Effector memory CD8-positive, alpha-beta T cell (primary cell): ENCODE results near the gene APP.

ENCODE experiments used
- ATAC-seq: fragments of 150-1000 bp; cut with Tn5 transposase; replicated peaks from 2 replicates; pipeline ENCODE4 v1.10.0; 2021; ENCODE audit warnings: mild to moderate bottlenecking, moderate library complexity
- DNase-seq, 3 experiments: peaks; one replicate each; pipeline ENCODE4 v3.0.0; 2021
- H3K27ac Mint-ChIP-seq, 2 donors: one replicate each; pipeline ENCODE4 v1.8.0; 2022; ENCODE audit warnings: mild to moderate bottlenecking in 2 of 2, mixed read lengths in 2 of 2, moderate library complexity in 2 of 2
- H3K27me3 Mint-ChIP-seq, 2 donors: one replicate each; pipeline ENCODE4 v1.8.0; 2022; ENCODE audit warnings: mixed read lengths in 2 of 2
- H3K36me3 Mint-ChIP-seq: one replicate; pipeline ENCODE4 v1.8.0; 2022; ENCODE audit warnings: mild to moderate bottlenecking, moderate library complexity, mixed read lengths; ENCODE audit not compliant: insufficient read depth
- H3K4me1 Mint-ChIP-seq, 2 donors: one replicate each; pipeline ENCODE4 v1.8.0; 2022; ENCODE audit warnings: low read depth in 2 of 2, mixed read lengths in 2 of 2
- H3K4me3 Mint-ChIP-seq, 2 donors: one replicate each; pipeline ENCODE4 v1.8.0; 2022; ENCODE audit warnings: mild to moderate bottlenecking in 2 of 2, mixed read lengths in 2 of 2, moderate library complexity in 2 of 2
- H3K9me3 Mint-ChIP-seq, 2 donors: one replicate each; pipeline ENCODE4 v1.8.0; 2022; ENCODE audit warnings: mixed read lengths in 2 of 2

Gene APP

GRCh38 chr21:25967181-25967900 lies 203.2 kb downstream of the APP start:
- Mint-ChIP-seq H3K27ac (no peak overlapping the region), H3K4me3 (no peak overlapping the region), H3K27me3 (no peaks in the 10 kb centered on the region), H3K4me1 (no peaks in the 10 kb centered on the region), H3K9me3 (no peaks in the 10 kb centered on the region), H3K36me3 (no peaks in the 10 kb centered on the region)
- DNase-seq = no peak
- ATAC-seq = peak; percentile 44

- H3K9me3 Mint-ChIP-seq = no peaks in the 10 kb centered on the region
- H3K27ac Mint-ChIP-seq = no peak overlapping the region
- no peak for DNase-seq
- H3K36me3 Mint-ChIP-seq = no peaks in the 10 kb centered on the region
- ATAC-seq = no peak
- H3K27me3 Mint-ChIP-seq = no peaks in the 10 kb centered on the region
- no peak overlapping the region for H3K4me3 Mint-ChIP-seq
- no peaks in the 10 kb centered on the region for H3K4me1 Mint-ChIP-seq
These were observed 204.4 kb downstream of the APP start for GRCh38 chr21:25965951-25966707.

DNA sequence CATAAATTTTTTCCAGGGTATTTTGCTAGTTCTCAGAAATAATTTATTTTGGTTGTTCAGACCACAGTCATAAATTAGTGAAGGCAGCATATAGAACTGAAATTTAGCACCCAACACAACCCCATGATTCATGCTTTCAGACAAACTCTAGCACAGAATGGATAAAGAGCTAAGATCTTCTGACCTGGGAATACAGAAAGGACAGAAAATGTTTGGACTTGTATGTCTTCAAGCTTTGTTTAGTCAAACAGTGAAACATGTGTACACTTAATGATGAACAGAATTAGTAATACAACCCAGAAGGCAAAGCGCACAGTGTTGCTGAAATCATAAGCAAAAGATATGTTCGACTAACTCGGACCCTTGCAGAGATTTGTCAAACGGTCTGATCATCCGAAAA lies 205.6 kb downstream of the APP start:
- Mint-ChIP-seq H3K9me3 (no peaks in the 10 kb centered on the region), H3K36me3 (no peaks in the 10 kb centered on the region), H3K27me3 (no peaks in the 10 kb centered on the region), H3K4me3 (no peak overlapping the region), H3K27ac (no peak overlapping the region), H3K4me1 (no peaks in the 10 kb centered on the region)
- DNase-seq (no peak), ATAC-seq (no peak)

DNA sequence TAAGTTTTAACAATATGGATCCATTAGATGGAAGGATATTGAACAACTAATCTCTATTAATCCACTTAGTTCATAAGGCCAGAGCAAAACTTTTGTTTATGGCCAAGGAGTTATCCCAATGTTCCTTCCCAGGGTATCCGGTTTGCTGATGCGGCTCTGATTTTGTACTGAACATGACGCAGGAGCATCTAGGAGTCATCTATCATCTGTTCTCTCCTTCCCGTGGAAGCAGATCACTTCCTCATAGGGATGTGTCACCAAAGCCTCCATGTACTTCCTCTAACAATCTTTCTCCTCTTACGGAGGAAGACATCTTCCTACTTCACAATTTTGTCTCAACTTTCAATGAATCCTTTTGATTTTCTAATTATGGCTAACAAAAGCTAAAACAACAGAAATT lies 206.6 kb downstream of the APP start:
- Mint-ChIP-seq H3K9me3 (no peaks in the 10 kb centered on the region), H3K4me1 (no peaks in the 10 kb centered on the region), H3K36me3 (no peaks in the 10 kb centered on the region), H3K27me3 (no peaks in the 10 kb centered on the region), H3K27ac (no peak overlapping the region), H3K4me3 (no peak overlapping the region)
- DNase-seq (no peak), ATAC-seq (no peak)

DNA sequence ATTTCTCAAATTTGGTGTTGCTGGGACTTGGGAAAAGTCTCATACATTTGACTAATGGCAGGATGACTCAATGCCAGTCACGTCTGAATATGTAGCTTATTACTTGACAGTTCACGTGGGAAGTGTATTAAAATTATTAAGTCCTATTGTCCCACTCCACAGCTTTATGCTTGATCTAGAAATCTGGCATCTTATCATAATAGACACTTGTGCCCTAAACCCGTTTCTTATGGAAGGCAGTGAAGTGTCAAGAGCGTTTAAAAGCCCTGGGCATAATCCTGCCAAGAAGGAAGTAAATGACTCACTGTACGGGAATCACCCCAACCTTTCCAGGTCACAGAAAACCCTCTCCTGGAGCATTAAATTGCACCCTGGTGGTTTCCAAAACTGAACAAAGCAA lies 207.4 kb downstream of the APP start:
- no peak for ATAC-seq
- Mint-ChIP-seq H3K27ac (no peak overlapping the region), H3K4me3 (no peak overlapping the region), H3K36me3 (no peaks in the 10 kb centered on the region), H3K4me1 (no peaks in the 10 kb centered on the region), H3K27me3 (no peaks in the 10 kb centered on the region), H3K9me3 (no peaks in the 10 kb centered on the region)
- no peak for DNase-seq

GRCh38 chr21:25961042-25961441 lies 209.5 kb downstream of the APP start:
- H3K27ac Mint-ChIP-seq = no peak overlapping the region
- no peak for ATAC-seq
- H3K4me3 Mint-ChIP-seq = no peak overlapping the region

GRCh38 chr21:25960402-25960801 lies 210.2 kb downstream of the APP start:
- Mint-ChIP-seq H3K27me3 (no peaks in the 10 kb centered on the region), H3K36me3 (no peaks in the 10 kb centered on the region), H3K4me1 (no peaks in the 10 kb centered on the region), H3K4me3 (no peak overlapping the region), H3K9me3 (no peaks in the 10 kb centered on the region), H3K27ac (no peak overlapping the region)
- ATAC-seq (no peak), DNase-seq (no peak)

More at GRCh38 chr21:25961042-25961441, 209.5 kb downstream of the APP start:
- no peak for DNase-seq
- H3K4me1 Mint-ChIP-seq = no peaks in the 10 kb centered on the region
- H3K9me3 Mint-ChIP-seq = no peaks in the 10 kb centered on the region
- H3K27me3 Mint-ChIP-seq = no peaks in the 10 kb centered on the region
- H3K36me3 Mint-ChIP-seq = no peaks in the 10 kb centered on the region

- Mint-ChIP-seq H3K27me3 (no peaks in the 10 kb centered on the region), H3K36me3 (no peaks in the 10 kb centered on the region), H3K9me3 (no peaks in the 10 kb centered on the region), H3K4me3 (no peak overlapping the region), H3K27ac (no peak overlapping the region), H3K4me1 (no peaks in the 10 kb centered on the region)
- ATAC-seq (no peak), DNase-seq (no peak)
These were observed 210.8 kb downstream of the APP start for GRCh38 chr21:25959799-25960198.

DNA sequence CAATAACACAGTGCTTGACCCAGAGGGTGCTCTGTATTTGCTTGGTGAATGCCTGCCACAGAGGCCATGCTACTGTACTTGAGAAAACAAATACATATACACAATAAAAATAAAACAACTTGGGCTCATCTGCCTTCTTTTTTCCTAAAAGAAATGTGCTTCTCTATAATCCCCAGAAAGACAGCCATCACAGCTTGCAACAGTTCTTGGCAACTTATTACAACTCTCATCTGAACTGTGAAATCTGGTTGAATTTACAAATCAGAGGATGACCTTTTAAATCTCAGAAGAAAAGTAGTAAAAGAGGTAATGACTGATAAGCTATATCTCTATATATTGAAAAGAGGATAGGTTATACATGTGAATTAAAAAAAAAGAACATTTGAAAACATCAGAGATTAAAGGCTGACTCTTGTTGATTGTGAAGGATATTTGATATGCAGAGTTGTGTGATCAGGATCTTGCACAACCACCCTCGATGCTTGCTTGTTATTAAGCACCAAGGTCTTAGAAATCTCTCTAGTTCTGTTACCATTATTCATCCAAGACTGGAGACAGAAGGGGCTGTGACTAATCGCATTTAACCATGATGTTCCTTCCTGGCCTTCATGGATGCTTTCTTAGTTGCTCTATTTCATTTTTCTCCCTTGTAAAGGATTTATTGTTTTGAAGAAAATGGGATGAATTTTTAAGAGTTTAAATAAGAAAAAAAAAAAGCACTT lies 213.4 kb downstream of the APP start:
- no peaks in the 10 kb centered on the region for H3K9me3 Mint-ChIP-seq
- H3K36me3 Mint-ChIP-seq = peaks cover 6% of the 10 kb centered on the region
- H3K27me3 Mint-ChIP-seq = no peaks in the 10 kb centered on the region
- no peak overlapping the region for H3K4me3 Mint-ChIP-seq
- DNase-seq = no peak
- H3K4me1 Mint-ChIP-seq = no peaks in the 10 kb centered on the region
- no peak overlapping the region for H3K27ac Mint-ChIP-seq
- ATAC-seq = no peak

DNA sequence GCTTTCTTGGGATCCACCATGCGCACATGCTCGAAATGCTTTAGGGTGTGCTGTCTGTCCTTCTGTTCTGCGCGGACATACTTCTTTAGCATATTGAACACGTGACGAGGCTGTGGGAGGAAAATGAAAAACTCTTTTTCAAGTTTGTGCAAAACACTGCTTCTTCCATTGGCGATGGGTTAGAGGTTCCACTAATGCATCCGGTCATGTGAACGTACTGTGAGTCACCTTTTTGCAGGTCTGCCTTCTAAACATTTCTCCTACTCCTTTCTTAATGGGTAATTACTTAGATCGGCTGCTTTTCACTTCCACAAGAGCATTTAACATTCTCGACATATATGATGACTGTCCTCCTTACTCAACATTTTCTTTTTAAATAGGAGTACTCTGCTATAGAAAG lies 214.9 kb downstream of the APP start:
- Mint-ChIP-seq H3K4me1 (no peaks in the 10 kb centered on the region), H3K27me3 (no peaks in the 10 kb centered on the region), H3K9me3 (no peaks in the 10 kb centered on the region), H3K4me3 (no peak overlapping the region), H3K27ac (no peak overlapping the region), H3K36me3 (peaks cover 6% of the 10 kb centered on the region)
- DNase-seq = no peak
- no peak for ATAC-seq

DNA sequence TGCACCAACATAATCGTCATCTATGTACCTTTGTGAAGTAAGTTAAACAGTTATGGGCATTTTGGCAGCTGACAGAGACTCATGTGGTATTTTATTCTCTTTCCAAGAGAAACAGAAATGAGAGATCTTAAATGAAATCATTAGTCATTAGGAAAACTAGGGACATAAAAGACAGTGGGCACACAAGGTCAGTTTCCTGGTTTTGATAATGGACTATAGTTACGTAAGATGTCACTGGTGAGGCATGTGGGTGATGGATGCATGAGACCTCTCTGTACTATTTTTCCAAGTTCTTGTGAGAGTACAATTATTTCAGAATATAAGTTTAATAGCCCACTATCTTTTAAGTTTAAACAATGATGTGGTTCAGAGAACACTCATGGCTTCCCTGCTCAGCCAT lies 216.9 kb downstream of the APP start:
- no peak overlapping the region for H3K27ac Mint-ChIP-seq
- H3K4me3 Mint-ChIP-seq = no peak overlapping the region
- ATAC-seq (no peak), DNase-seq (no peak)
- H3K27me3 Mint-ChIP-seq = no peaks in the 10 kb centered on the region
- no peaks in the 10 kb centered on the region for H3K4me1 Mint-ChIP-seq
- H3K9me3 Mint-ChIP-seq = no peaks in the 10 kb centered on the region
- peaks cover 6% of the 10 kb centered on the region for H3K36me3 Mint-ChIP-seq

DNA sequence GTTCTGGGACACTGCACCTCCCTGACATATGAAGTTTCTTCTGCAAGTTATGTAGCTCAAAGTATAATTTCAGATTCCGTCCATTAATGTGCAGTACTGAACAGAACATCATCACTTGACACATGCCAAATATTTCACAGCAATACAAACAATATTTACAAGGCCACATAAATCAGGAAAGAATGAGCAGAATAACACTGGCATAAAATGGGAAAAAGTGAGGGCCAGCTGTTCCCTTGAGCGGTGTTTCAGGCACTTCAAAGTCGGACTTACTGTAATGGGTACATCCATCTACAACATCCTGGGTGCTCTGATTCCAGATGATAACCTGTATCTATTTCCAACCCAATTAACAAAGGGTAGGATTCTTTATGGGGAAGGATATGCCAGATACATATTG lies 217.4 kb downstream of the APP start:
- Mint-ChIP-seq H3K4me3 (no peak overlapping the region), H3K9me3 (no peaks in the 10 kb centered on the region), H3K27me3 (no peaks in the 10 kb centered on the region), H3K27ac (no peak overlapping the region), H3K4me1 (no peaks in the 10 kb centered on the region), H3K36me3 (peaks cover 6% of the 10 kb centered on the region)
- DNase-seq (no peak), ATAC-seq (no peak)

DNA sequence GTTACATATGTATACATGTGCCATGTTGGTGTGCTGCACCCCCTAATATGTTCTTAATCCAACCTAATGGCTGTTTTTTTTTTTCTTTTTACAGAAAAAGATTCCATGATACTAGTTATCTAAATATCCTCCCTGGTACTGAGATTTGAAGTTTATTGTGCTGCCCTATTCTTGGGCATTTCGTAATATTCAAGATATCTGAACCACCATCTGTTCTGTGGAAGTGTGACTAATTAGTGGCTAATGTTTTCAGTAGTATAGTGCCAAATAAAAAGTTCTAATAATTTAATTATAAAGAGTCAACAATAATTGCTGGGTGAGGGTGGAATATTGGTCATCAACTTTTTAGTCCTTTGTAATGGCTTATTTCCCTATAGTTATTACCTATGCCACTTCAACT lies 218.3 kb downstream of the APP start:
- Mint-ChIP-seq H3K27me3 (no peaks in the 10 kb centered on the region), H3K4me3 (no peak overlapping the region), H3K27ac (no peak overlapping the region), H3K4me1 (no peaks in the 10 kb centered on the region), H3K36me3 (peaks cover 6% of the 10 kb centered on the region), H3K9me3 (no peaks in the 10 kb centered on the region)
- no peak for ATAC-seq
- no peak for DNase-seq

GRCh38 chr21:25949701-25950100 lies 220.9 kb downstream of the APP start:
- DNase-seq (no peak), ATAC-seq (no peak)
- Mint-ChIP-seq H3K4me1 (no peaks in the 10 kb centered on the region), H3K4me3 (no peak overlapping the region), H3K27me3 (no peaks in the 10 kb centered on the region), H3K27ac (no peak overlapping the region), H3K36me3 (peaks cover 5% of the 10 kb centered on the region), H3K9me3 (peaks cover 0 to 2% of the 10 kb centered on the region in 2 donors)
